SU-DHL-6 (cell line): ENCODE measurements around the gene CFL2.

Source experiments
- H2AFZ ChIP-seq: fragments of 200-600 bp; sonication (generic); 2 replicates; pipeline ENCODE4 v1.6.1; 2014; ENCODE audit warnings: low read depth, mild to moderate bottlenecking, moderate library complexity, mixed read lengths, antibody characterized with exemption, low read length; ENCODE audit not compliant: severe bottlenecking
- H3F3A ChIP-seq: fragments of 200-600 bp; shearing (Covaris generic); 2 replicates; pipeline ENCODE4 v1.6.0; 2016; ENCODE audit warnings: antibody characterized with exemption, mild to moderate bottlenecking; ENCODE audit not compliant: insufficient read depth
- H3K27ac ChIP-seq: fragments of 200-600 bp; sonication (generic); 2 replicates; pipeline ENCODE4 v1.5.1; 2016; ENCODE audit warnings: low read depth, mild to moderate bottlenecking, low read length, moderate library complexity, mixed read lengths
- H3K27me3 ChIP-seq: fragments of 200-600 bp; sonication (generic), shearing (Covaris generic); 2 replicates; pipeline ENCODE4 v1.6.0; 2014; ENCODE audit warnings: mild to moderate bottlenecking, low read length
- H3K36me3 ChIP-seq: fragments of 200-600 bp; sonication (generic); 2 replicates; pipeline ENCODE4 v1.6.1; 2014; ENCODE audit warnings: mild to moderate bottlenecking, low read length, mixed read lengths
- H3K4me2 ChIP-seq: fragments of 300-600, 200-600 bp; shearing (Covaris generic), sonication (generic); 2 replicates; pipeline ENCODE4 v1.6.0; 2014; ENCODE audit warnings: low read length, low read depth, mild to moderate bottlenecking; ENCODE audit not compliant: poor library complexity, severe bottlenecking
- H3K4me3 ChIP-seq: fragments of 200-600 bp; sonication (generic); 2 replicates; pipeline ENCODE4 v1.5.1; 2014; ENCODE audit warnings: antibody characterized with exemption, low read length, mild to moderate bottlenecking, mixed read lengths; ENCODE audit not compliant: insufficient read depth, poor library complexity, severe bottlenecking
- H3K79me2 ChIP-seq: fragments of 200-600 bp; sonication (generic); 2 replicates; pipeline ENCODE4 v1.6.1; 2014; ENCODE audit warnings: mild to moderate bottlenecking, low read length, moderate library complexity; ENCODE audit not compliant: insufficient read depth
- H3K9ac ChIP-seq: fragments of 200-600 bp; sonication (generic); 2 replicates; pipeline ENCODE4 v1.7.0; 2014; ENCODE audit warnings: mild to moderate bottlenecking, low read length
- H3K9me2 ChIP-seq: fragments of 200-600 bp; sonication (generic); replicated peaks from 2 replicates; pipeline ENCODE4 v1.6.1; 2014; ENCODE audit warnings: low read length; ENCODE audit not compliant: insufficient read depth
- H3K9me3 ChIP-seq: fragments of 200-600 bp; sonication (generic); 2 replicates; pipeline ENCODE4 v1.6.1; 2014; ENCODE audit warnings: low read length, mixed read lengths; ENCODE audit not compliant: insufficient read depth
- H4K20me1 ChIP-seq: fragments of 200-600 bp; sonication (generic); 2 replicates; pipeline ENCODE4 v1.6.1; 2014; ENCODE audit warnings: low read depth, mild to moderate bottlenecking, antibody characterized with exemption, low read length, moderate library complexity, mixed read lengths
- EZH2phosphoT487 ChIP-seq: fragments of 200-600 bp; sonication (generic), shearing (Covaris generic); conservative IDR thresholded peaks from 2 replicates; pipeline ENCODE4 v1.6.1; 2018; ENCODE audit warnings: mild to moderate bottlenecking, antibody characterized with exemption, low read length, moderate library complexity, mixed read lengths
- TF ChIP-seq, protein P1 (sequence below): fragments of 200-600 bp; sonication (generic); IDR thresholded peaks from one replicate; pipeline ENCODE4 v1.5.1; 2017; ENCODE audit warnings: antibody characterized with exemption, mild to moderate bottlenecking, low read length, moderate library complexity; ENCODE audit not compliant: insufficient read depth, poor library complexity, severe bottlenecking

CFL2 gene

DNA sequence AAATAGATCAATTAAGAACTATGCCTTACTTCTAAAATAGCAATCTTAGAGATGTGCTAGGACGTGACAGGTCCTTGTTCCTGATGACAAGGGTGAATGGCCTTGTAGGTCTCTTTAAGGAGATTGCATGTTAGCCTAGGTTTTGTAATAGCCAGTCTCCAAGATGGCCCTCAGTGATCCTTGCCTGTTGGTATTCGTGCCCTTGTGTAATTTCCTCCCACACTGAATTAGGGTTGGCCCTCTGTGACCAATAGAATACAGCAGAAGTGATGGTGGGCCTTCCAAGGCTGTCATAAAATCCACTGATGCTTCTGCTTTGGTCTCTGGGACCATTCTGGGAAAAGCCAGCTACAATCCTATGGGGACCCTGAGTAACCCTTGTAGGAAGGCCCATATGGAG is 46.3 kb downstream of the CFL2 start:
- Histone ChIP-seq H3K27me3 (no peaks in the 10 kb centered on the region), H3K36me3 (no peaks in the 10 kb centered on the region), H4K20me1 (no peaks in the 10 kb centered on the region), H3K27ac (no peak overlapping the region), H3K9ac (no peak overlapping the region), H3K4me2 (no peak overlapping the region), H3F3A (no peaks in the 10 kb centered on the region), H3K9me2 (no peaks in the 10 kb centered on the region), H2AFZ (no peak overlapping the region), H3K4me3 (no peak overlapping the region), H3K9me3 (no peaks in the 10 kb centered on the region), H3K79me2 (no peaks in the 10 kb centered on the region)
- no peak for TF ChIP-seq EZH2phosphoT487
- TF ChIP-seq, protein P1, sequence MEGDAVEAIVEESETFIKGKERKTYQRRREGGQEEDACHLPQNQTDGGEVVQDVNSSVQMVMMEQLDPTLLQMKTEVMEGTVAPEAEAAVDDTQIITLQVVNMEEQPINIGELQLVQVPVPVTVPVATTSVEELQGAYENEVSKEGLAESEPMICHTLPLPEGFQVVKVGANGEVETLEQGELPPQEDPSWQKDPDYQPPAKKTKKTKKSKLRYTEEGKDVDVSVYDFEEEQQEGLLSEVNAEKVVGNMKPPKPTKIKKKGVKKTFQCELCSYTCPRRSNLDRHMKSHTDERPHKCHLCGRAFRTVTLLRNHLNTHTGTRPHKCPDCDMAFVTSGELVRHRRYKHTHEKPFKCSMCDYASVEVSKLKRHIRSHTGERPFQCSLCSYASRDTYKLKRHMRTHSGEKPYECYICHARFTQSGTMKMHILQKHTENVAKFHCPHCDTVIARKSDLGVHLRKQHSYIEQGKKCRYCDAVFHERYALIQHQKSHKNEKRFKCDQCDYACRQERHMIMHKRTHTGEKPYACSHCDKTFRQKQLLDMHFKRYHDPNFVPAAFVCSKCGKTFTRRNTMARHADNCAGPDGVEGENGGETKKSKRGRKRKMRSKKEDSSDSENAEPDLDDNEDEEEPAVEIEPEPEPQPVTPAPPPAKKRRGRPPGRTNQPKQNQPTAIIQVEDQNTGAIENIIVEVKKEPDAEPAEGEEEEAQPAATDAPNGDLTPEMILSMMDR: no peak

DNA sequence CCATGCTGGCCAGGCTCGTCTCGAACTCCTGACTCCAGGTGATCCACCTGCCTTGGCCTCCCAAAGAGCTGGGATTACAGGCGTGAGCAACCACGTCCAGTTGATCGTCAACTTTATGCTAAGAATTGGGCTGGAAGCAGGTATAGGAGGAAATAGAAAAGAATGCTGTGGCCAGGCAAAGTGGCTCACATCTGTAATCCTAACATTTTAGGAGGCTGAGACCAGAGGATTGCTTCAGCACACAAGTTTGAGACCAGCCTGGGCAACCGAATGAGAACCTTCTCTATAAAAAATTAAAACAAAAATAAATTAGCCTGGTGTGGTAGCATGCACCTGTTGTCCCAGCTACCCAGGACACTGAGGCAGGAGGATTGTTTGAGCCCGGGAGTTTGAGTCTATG is 47.4 kb downstream of the CFL2 start:
- H3F3A ChIP-seq: no peaks in the 10 kb centered on the region
- no peaks in the 10 kb centered on the region for H3K9me3 ChIP-seq
- no peaks in the 10 kb centered on the region for H4K20me1 ChIP-seq
- no peak overlapping the region for H3K9ac ChIP-seq
- no peak overlapping the region for H3K4me3 ChIP-seq
- TF ChIP-seq, protein P1: no peak
- no peak for TF ChIP-seq EZH2phosphoT487
- no peak overlapping the region for H3K4me2 ChIP-seq
- no peaks in the 10 kb centered on the region for H3K27me3 ChIP-seq
- H3K9me2 ChIP-seq: no peaks in the 10 kb centered on the region
- H2AFZ ChIP-seq: no peak overlapping the region
- H3K27ac ChIP-seq: no peak overlapping the region
- no peaks in the 10 kb centered on the region for H3K36me3 ChIP-seq
- H3K79me2 ChIP-seq: no peaks in the 10 kb centered on the region

DNA sequence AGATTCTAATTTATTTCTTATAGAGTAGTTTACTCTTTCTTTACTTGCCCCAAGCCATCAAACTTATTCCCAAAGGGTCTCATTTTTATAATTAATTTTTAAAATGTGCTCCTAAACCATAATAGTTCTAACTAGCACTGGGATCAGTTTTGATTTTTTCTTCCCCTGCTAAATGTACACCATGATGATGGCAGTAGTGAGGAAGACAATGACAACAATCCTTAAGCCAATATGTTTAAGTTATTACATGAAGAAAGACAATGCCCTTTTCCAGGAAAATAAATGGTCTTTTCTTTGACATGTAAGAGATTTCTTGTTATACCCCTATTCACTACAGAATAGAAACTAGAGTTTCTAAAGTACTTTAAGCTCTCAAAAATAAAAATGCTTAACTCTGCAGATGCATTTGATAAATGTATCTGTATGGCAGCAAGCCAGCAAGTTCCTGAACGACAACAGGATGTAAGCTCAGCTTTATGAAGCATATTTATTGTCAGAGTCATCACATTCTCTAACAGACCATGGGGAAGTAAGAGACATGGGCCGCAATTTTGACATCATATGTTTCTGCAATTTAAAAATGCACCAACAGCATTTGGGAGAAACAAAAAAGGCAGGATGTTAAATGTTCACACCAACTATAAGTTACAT is 48.5 kb downstream of the CFL2 start:
- H3K27ac ChIP-seq: no peak overlapping the region
- no peak overlapping the region for H2AFZ ChIP-seq
- TF ChIP-seq, protein P1: no peak
- no peak for TF ChIP-seq EZH2phosphoT487
- H3K9me2 ChIP-seq: no peaks in the 10 kb centered on the region
- no peaks in the 10 kb centered on the region for H3K9me3 ChIP-seq
- no peaks in the 10 kb centered on the region for H3F3A ChIP-seq
- no peaks in the 10 kb centered on the region for H3K27me3 ChIP-seq
- no peaks in the 10 kb centered on the region for H4K20me1 ChIP-seq
- no peaks in the 10 kb centered on the region for H3K79me2 ChIP-seq
- no peaks in the 10 kb centered on the region for H3K36me3 ChIP-seq
- no peak overlapping the region for H3K4me3 ChIP-seq
- H3K4me2 ChIP-seq: no peak overlapping the region
- no peak overlapping the region for H3K9ac ChIP-seq
